Measurements from ENCODE around the gene DNAJC10.

DNA sequence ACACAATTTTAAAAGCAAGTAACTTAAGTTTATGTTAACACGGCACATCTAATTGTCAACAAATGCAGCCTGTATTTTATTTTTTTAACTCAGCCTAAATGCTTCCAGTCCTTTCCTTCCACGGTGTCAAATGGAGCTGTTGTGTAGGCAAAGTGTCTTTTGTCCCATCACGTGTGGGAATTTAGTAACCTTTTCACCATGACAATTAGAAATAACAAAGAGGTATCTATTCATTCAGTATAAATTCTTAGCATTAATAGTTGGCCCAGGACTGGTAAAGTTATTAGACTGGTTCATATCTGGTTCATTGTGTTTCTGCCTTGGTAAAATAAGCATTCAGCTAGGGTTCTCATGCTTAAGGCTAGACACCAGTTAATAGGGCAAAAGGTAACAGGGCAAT lies 102.4 kb downstream of the DNAJC10 start:
- TF ChIP-seq, protein P1, sequence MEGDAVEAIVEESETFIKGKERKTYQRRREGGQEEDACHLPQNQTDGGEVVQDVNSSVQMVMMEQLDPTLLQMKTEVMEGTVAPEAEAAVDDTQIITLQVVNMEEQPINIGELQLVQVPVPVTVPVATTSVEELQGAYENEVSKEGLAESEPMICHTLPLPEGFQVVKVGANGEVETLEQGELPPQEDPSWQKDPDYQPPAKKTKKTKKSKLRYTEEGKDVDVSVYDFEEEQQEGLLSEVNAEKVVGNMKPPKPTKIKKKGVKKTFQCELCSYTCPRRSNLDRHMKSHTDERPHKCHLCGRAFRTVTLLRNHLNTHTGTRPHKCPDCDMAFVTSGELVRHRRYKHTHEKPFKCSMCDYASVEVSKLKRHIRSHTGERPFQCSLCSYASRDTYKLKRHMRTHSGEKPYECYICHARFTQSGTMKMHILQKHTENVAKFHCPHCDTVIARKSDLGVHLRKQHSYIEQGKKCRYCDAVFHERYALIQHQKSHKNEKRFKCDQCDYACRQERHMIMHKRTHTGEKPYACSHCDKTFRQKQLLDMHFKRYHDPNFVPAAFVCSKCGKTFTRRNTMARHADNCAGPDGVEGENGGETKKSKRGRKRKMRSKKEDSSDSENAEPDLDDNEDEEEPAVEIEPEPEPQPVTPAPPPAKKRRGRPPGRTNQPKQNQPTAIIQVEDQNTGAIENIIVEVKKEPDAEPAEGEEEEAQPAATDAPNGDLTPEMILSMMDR (IDR thresholded peaks at IDR 0.05), result no peak
- TF ChIP-seq POLR2A (IDR thresholded peaks at IDR 0.05), result no peak
- TF ChIP-seq EP300 (IDR thresholded peaks at IDR 0.05), result no peak

Data from ovary (tissue), 3 donors.